Urinary bladder (tissue), 4 donors: ENCODE results near the gene ZDHHC11. TPM values are rescaled to one million over a fixed set of nuclear protein-coding genes. Genes with fewer than 3 reads are reported as not detected.
"Not testable (repeated sequence)": the region's sequence is repeated elsewhere in the genome, so short reads cannot be mapped to it uniquely, and the experiment has no call there.

Experiments used
- DNase-seq: peaks from one replicate; pipeline ENCODE4 v3.0.0-alpha.2; 2015; ENCODE audit errors: extremely low spot score
- H3K27ac ChIP-seq: one replicate; pipeline ENCODE4 v1.5.1; 2013; ENCODE audit warnings: low read depth, mild to moderate bottlenecking, moderate library complexity
- H3K36me3 ChIP-seq: one replicate; pipeline ENCODE4 v1.6.1; 2013; ENCODE audit warnings: mild to moderate bottlenecking, moderate library complexity; ENCODE audit not compliant: insufficient read depth
- H3K4me1 ChIP-seq: one replicate; pipeline ENCODE4 v1.6.1; 2013; ENCODE audit warnings: mild to moderate bottlenecking, moderate library complexity; ENCODE audit not compliant: insufficient read depth
- H3K4me3 ChIP-seq: one replicate; pipeline ENCODE4 v1.5.1; 2013; ENCODE audit warnings: low read depth, low read length
- WGBS: extraction: QIAGEN DNeasy Blood & Tissue Kit; methylation state at CpG from one replicate; pipeline ENCODE4 v1.1.7; 2013; 5-methylcytosine and 5-hydroxymethylcytosine counted together
- polyA plus RNA-seq: library from polyadenylated mRNA; stranded (reverse); fragments of 200-250 nt; gene quantifications from one replicate; pipeline ENCODE4 v1.2.3, GENCODE V29; 2013
- total RNA-seq: library from RNA; depleted of rRNA; stranded (reverse); fragments of >200 nt; gene quantifications from one replicate; pipeline ENCODE4 v1.2.3, GENCODE V29; 2014
- donor health status: healthy with polysubstance abuse.
- donor health status: healthy.

Gene ZDHHC11
- total and polyA plus RNA-seq, 2 donors = 5.9 to 9.3 TPM

DNA sequence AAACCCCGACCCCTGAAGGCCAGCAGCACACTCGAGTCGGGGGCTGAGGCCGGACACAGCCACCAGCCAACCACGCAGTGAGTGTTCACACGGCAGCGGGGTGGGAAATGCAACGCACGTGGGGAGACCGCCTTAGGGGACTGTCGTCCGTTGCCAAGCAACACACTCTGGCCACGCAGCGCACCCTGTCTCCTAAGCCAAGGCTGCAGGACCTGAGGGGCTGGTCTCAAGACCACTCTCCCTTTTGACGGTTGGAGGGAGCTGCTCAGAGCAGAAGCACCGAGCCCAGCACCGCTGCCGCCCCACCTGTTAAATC is 34.3 kb upstream of the ZDHHC11 start:
- H3K4me3 ChIP-seq = no peak overlapping the region
- no peaks in the 10 kb centered on the region for H3K4me1 ChIP-seq
- H3K27ac ChIP-seq = no peak overlapping the region
- H3K36me3 ChIP-seq = peaks cover 13% of the 10 kb centered on the region
- 89% methylated on average over 18 of the region's 18 CpGs for WGBS
- DNase-seq = no peak

- WGBS = 93% methylated on average over 16 of the region's 16 CpGs
- Histone ChIP-seq H3K4me1 (no peaks in the 10 kb centered on the region), H3K4me3 (no peak overlapping the region), H3K27ac (no peak overlapping the region), H3K36me3 (peaks cover 13% of the 10 kb centered on the region)
- DNase-seq = no peak
These were observed 33.8 kb upstream of the ZDHHC11 start for GRCh38 chr5:884345-885126.

DNA sequence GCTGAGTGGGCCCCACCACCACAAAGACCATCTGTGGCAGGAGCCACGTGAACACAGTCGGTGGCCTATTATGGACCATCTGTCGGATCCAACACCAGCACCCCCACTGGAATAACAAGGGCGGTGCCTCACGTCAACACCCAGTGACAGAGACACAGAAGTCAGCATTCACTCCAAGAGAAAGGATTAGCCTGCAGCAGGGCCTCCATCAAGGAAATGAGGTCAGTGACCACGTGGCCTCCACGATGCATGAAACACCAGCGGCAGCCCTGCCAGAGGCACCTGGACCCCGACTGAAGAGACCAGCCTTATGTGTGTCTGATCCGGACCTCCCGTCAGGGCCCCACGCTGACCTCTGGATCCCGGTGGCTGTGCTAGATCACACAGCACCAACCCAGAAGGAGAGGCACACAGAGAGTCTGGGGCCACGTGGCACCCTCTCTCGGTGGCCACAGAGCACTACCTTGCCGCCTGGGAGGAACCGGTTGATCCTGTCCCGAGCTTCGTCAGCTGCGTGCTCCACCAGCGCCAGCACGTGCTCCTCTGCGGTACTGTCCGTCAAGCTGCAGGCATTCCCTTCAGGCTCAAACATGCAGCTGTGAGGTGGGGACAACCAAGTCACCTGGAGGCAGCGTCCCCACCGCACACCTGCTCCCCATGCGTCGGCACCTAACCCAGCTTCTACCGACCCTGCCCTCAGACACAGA is 32.8 kb upstream of the ZDHHC11 start:
- WGBS = 94% methylated on average over 29 of the region's 29 CpGs
- H3K36me3 ChIP-seq = peaks cover 13% of the 10 kb centered on the region
- no peak overlapping the region for H3K27ac ChIP-seq
- H3K4me1 ChIP-seq = no peaks in the 10 kb centered on the region
- H3K4me3 ChIP-seq = no peak overlapping the region
- DNase-seq = no peak

- no peaks in the 10 kb centered on the region for H3K4me1 ChIP-seq
- no peak overlapping the region for H3K4me3 ChIP-seq
- H3K36me3 ChIP-seq = peaks cover 13% of the 10 kb centered on the region
- no peak for DNase-seq
- 93% methylated on average over 33 of the region's 33 CpGs for WGBS
- no peak overlapping the region for H3K27ac ChIP-seq
These were observed 31.7 kb upstream of the ZDHHC11 start for GRCh38 chr5:882253-883183.

DNA sequence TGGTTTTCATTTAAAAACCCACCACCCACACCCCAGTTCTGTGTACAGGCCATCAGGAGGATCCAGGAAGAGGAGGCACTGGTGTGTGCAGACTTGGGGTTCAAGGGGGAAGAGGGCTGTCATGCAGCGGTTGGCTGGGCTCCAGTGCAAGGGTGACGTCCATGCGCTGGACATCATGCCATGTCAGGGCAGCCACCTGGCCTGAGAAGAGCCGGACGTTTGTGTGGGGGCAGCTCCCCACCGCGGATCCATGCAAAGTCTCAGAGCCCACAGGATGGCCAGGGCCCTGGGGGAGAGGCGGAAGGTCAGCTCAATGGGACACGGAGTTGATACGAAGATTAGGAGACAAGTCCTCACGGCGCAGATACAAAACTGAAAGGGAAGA is 30.8 kb upstream of the ZDHHC11 start:
- no peaks in the 10 kb centered on the region for H3K4me1 ChIP-seq
- no peak overlapping the region for H3K4me3 ChIP-seq
- 90% methylated on average over 12 of the region's 12 CpGs for WGBS
- DNase-seq = no peak
- no peak overlapping the region for H3K27ac ChIP-seq
- peaks cover 13% of the 10 kb centered on the region for H3K36me3 ChIP-seq

GRCh38 chr5:880816-881550 is 30.2 kb upstream of the ZDHHC11 start:
- peaks cover 13% of the 10 kb centered on the region for H3K36me3 ChIP-seq
- H3K4me3 ChIP-seq = no peak overlapping the region
- no peak overlapping the region for H3K27ac ChIP-seq
- no peaks in the 10 kb centered on the region for H3K4me1 ChIP-seq
- 93% methylated on average over 35 of the region's 35 CpGs for whole genome bisulfite sequencing
- DNase-seq = no peak

DNA sequence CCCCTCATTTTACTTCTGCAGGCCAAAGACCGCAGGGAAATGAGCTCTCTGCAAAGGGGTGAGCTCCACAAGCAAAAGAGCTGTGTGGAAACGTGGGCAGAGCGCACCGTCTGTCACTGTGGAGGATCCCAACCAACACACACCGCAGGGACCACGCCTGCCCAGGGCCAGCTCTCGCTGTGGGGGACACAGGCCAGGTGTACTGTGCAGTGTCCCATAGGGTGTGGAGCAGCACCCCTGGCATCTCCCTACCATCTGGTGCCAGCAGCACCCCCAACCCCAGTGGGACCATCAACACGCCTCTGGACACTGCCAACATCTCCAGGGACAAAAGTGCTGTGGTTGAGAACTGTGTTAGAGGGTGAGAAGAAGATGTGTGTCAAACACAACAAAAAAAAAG is 27.9 kb upstream of the ZDHHC11 start:
- WGBS = no CpG with 5 or more reads among the region's 8 CpGs
- H3K27ac ChIP-seq, DNase-seq, H3K4me1 ChIP-seq, H3K4me3 ChIP-seq: not testable (repeated sequence)
- peaks cover 12% of the 10 kb centered on the region for H3K36me3 ChIP-seq

- Histone ChIP-seq H3K4me1 (no peaks in the 10 kb centered on the region), H3K27ac (no peak overlapping the region), H3K36me3 (peaks cover 12% of the 10 kb centered on the region), H3K4me3 (no peak overlapping the region)
- WGBS = 92% methylated on average over 15 of the region's 15 CpGs
- DNase-seq = no peak
These were observed 27.3 kb upstream of the ZDHHC11 start for GRCh38 chr5:878125-878524.

- no peak for DNase-seq
- H3K36me3 ChIP-seq = peaks cover 11% of the 10 kb centered on the region
- 93% methylated on average over 28 of the region's 28 CpGs for WGBS
These were observed 25.9 kb upstream of the ZDHHC11 start for GRCh38 chr5:876398-877365.

DNA sequence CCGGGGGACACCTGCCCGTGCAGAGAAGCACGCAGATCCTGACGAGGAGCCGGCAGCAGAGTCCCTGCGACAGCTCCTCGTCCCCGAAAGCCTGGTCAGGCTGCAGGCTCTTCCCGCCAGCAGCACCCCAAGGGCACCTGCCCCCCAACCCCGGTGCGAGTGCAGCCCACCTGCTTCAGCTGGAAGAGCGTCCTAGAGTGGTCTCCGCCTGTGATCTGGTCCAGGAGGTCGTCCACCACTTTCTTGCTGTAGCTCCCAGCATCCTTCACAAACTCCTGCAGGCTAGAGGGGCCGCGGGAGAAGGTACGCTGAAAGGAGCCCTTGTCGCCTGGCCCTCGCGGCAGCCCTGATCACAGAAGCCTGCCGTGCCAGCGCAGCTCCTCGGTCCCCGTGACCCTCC is 25.1 kb upstream of the ZDHHC11 start:
- Histone ChIP-seq H3K27ac (no peak overlapping the region), H3K36me3 (peaks cover 7% of the 10 kb centered on the region), H3K4me3 (no peak overlapping the region), H3K4me1 (no peaks in the 10 kb centered on the region)
- 95% methylated on average over 24 of the region's 24 CpGs for WGBS
- no peak for DNase-seq

More at GRCh38 chr5:876398-877365, 25.9 kb upstream of the ZDHHC11 start:
- H3K4me1 ChIP-seq = no peaks in the 10 kb centered on the region
- no peak overlapping the region for H3K4me3 ChIP-seq
- H3K27ac ChIP-seq = no peak overlapping the region

- 78% methylated on average over 8 of the region's 8 CpGs for WGBS
- H3K4me1 ChIP-seq = no peaks in the 10 kb centered on the region
- DNase-seq = no peak
- no peak overlapping the region for H3K4me3 ChIP-seq
- H3K36me3 ChIP-seq = peaks cover 10% of the 10 kb centered on the region
- H3K27ac ChIP-seq = no peak overlapping the region
These were observed 22.5 kb upstream of the ZDHHC11 start for GRCh38 chr5:873328-873727.

DNA sequence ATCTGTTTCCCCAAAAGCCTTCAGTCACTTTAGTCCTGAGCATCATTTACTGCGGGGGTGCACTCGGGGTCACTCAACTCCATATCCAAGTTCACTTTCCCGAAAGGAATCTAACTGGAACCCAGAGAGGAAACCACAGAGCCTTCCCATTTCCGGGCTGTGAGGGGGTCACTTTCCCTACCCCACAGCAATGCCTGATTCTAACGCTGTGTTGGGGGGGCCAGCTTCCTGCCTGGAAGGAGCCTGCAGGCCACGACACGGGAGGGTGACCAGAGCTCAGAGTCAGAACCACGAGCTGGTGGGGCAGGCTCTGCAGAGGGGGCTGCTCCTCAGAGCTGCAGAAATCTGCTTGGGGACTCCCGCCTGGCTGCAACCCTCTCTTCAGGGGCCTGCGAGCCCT is 21.5 kb upstream of the ZDHHC11 start:
- no peak overlapping the region for H3K4me3 ChIP-seq
- 83% methylated on average over 10 of the region's 10 CpGs for WGBS
- no peak for DNase-seq
- H3K36me3 ChIP-seq = peaks cover 10% of the 10 kb centered on the region
- H3K27ac ChIP-seq = no peak overlapping the region
- H3K4me1 ChIP-seq = no peaks in the 10 kb centered on the region
